MCF 10A (cell line): ENCODE measurements around the gene METTL15. TPM values are rescaled to one million over a fixed set of nuclear protein-coding genes. Genes with fewer than 3 reads are reported as not detected.

Experiments
- BruUV-seq: library from RNA; stranded (reverse); fragments of 400-500 nt; replicated peaks from 2 replicates; lab custom pipeline; 2021; lab: Mats Ljungman, UMichigan
- CTCF ChIA-PET: fragments of 300-600 bp; sonication (Branson Sonifier 250); formaldehyde crosslinking; extraction: SDS; loops from one replicate; lab custom pipeline; 2021; ENCODE audit warnings: antibody characterized with exemption, inconsistent platforms; lab: Yijun Ruan, JAX
- POLR2A ChIA-PET: fragments of 300-600, 350-650 bp; sonication (Branson Sonifier 250); formaldehyde crosslinking; extraction: SDS; loops from one replicate; lab custom pipeline; 2020; ENCODE audit warnings: antibody characterized with exemption, inconsistent platforms; lab: Yijun Ruan, JAX
- DNase-seq: peaks from one replicate; pipeline ENCODE4 v3.0.0-alpha.2; 2018; ENCODE audit not compliant: unreplicated experiment
- H3K27ac Mint-ChIP-seq: one replicate; pipeline ENCODE4 v1.8.0; 2022; ENCODE audit warnings: mild to moderate bottlenecking, low read depth, mixed read lengths; ENCODE audit not compliant: unreplicated experiment
- H3K27me3 Mint-ChIP-seq: one replicate; pipeline ENCODE4 v1.8.0; 2022; ENCODE audit warnings: mixed read lengths; ENCODE audit not compliant: insufficient read depth, unreplicated experiment
- H3K36me3 Mint-ChIP-seq: one replicate; pipeline ENCODE4 v1.8.0; 2022; ENCODE audit warnings: mild to moderate bottlenecking, moderate library complexity, mixed read lengths; ENCODE audit not compliant: insufficient read depth, unreplicated experiment
- H3K4me1 Mint-ChIP-seq: one replicate; pipeline ENCODE4 v1.8.0; 2022; ENCODE audit warnings: mixed read lengths; ENCODE audit not compliant: insufficient read depth, unreplicated experiment
- H3K4me3 Mint-ChIP-seq: one replicate; pipeline ENCODE4 v1.8.0; 2022; ENCODE audit warnings: mild to moderate bottlenecking, moderate library complexity, mixed read lengths; ENCODE audit not compliant: unreplicated experiment
- H3K9me3 Mint-ChIP-seq: one replicate; pipeline ENCODE4 v1.8.0; 2022; ENCODE audit warnings: mixed read lengths; ENCODE audit not compliant: unreplicated experiment
- intact Hi-C: fragments of 100-400 bp; cut with micrococcal nuclease; formaldehyde crosslinking; loops from 2 replicates; pipeline ENCODE4 v1.14.1; 2022
- total RNA-seq: library from RNA; stranded (reverse); gene quantifications from 2 replicates; pipeline ENCODE4 v1.2.3, GENCODE V29; 2022
- TF ChIP-seq, protein P1 (sequence below): fragments of 200-600 bp; IDR thresholded peaks from one replicate; pipeline ENCODE4 v1.8.0; 2022; ENCODE audit warnings: antibody characterized with exemption, mild to moderate bottlenecking; ENCODE audit not compliant: unreplicated experiment

Gene METTL15
- total RNA-seq, 1 experiment from 2014 or later = 16.8 TPM

DNA sequence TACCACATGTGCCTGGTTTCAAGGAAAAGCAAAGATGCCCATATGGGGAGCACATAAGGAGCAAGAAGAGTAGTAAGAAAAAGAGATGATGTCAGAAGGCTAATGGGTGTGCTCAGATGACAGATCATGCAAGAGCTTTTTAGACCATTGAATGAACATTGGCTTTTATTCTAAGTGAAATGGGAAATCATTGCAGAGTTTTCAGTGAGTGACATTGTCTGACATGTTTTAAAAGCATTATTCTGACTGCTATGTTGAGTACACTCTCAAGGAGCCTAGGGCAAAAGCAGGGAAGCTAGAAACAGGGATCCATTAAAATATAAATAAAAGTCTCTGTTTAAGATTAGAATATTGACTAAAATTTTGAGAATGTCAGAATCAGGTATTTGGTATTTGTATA lies 133.6 kb downstream of the METTL15 start:
- ChIA-PET CTCF (no interaction called here), POLR2A (interaction anchor here (1.0 kb wide), 1 partner anchor 98 kb away, joined by 3 read pairs; no protein-coding TSS in a partner anchor)
- H3K36me3 Mint-ChIP-seq = peaks cover 7% of the 10 kb centered on the region
- H3K9me3 Mint-ChIP-seq = peaks cover 14% of the 10 kb centered on the region
- no peak overlapping the region for H3K4me3 Mint-ChIP-seq
- no peak for DNase-seq
- H3K4me1 Mint-ChIP-seq = no peaks in the 10 kb centered on the region
- TF ChIP-seq, protein P1, sequence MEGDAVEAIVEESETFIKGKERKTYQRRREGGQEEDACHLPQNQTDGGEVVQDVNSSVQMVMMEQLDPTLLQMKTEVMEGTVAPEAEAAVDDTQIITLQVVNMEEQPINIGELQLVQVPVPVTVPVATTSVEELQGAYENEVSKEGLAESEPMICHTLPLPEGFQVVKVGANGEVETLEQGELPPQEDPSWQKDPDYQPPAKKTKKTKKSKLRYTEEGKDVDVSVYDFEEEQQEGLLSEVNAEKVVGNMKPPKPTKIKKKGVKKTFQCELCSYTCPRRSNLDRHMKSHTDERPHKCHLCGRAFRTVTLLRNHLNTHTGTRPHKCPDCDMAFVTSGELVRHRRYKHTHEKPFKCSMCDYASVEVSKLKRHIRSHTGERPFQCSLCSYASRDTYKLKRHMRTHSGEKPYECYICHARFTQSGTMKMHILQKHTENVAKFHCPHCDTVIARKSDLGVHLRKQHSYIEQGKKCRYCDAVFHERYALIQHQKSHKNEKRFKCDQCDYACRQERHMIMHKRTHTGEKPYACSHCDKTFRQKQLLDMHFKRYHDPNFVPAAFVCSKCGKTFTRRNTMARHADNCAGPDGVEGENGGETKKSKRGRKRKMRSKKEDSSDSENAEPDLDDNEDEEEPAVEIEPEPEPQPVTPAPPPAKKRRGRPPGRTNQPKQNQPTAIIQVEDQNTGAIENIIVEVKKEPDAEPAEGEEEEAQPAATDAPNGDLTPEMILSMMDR = no peak
- no TSS peak for BruUV-seq
- H3K27ac Mint-ChIP-seq = no peak overlapping the region
- intact Hi-C loops = no loop called here
- H3K27me3 Mint-ChIP-seq = no peaks in the 10 kb centered on the region

DNA sequence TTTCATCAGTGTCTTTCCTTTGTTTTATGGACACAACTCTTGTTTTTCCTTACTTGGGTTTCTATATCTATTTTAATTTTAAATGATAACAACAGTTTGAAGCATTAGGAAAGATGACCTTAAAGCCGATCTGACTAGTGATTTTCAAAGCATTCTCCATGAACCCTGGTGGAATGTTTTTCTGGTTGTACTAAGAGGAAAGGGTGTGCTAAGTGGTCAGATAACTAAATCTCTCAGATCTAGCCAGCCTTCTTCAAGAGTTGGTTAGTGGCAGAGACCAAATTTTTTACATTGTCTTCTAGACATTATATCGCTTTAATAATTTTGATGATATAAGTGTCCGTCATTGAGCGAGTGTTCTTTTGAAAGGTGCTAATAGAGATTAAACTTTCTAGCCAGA lies 134.4 kb downstream of the METTL15 start:
- no peak overlapping the region for H3K27ac Mint-ChIP-seq

DNA sequence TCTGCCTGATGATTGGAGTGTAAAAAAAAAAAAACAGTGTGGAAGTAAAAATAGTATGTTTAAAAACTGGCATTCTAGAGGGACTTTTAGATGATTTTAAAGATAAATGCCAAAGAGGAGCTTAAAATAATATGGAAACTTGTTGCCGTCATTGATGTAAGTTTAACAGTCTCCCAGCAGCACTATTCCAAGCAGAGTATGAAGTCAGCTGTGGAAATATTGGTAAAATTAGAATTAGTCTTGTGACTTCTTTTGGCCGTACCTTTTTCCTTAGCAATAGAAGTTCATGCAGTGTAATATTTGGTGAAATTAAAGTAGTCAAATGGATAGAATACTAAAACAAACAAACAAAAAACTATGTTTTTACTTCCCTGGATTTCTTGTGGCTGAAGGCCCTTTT lies 134.9 kb downstream of the METTL15 start:
- CTCF ChIA-PET = no interaction called here

More for the DNA sequence above, 134.4 kb downstream of the METTL15 start:
- POLR2A ChIA-PET = interaction anchor here (1.0 kb wide), 1 partner anchor 99 kb away, joined by 3 read pairs; no protein-coding TSS in a partner anchor
- BruUV-seq = no TSS peak
- TF ChIP-seq, protein P1 = no peak
- DNase-seq = no peak
- H3K27me3 Mint-ChIP-seq = no peaks in the 10 kb centered on the region
- H3K9me3 Mint-ChIP-seq = peaks cover 7% of the 10 kb centered on the region
- H3K36me3 Mint-ChIP-seq = no peaks in the 10 kb centered on the region
- CTCF ChIA-PET = interaction anchor here (0.6 kb wide), 1 partner anchor 403 kb away, joined by 4 read pairs; no protein-coding TSS in a partner anchor
- no peaks in the 10 kb centered on the region for H3K4me1 Mint-ChIP-seq
- intact Hi-C loops = no loop called here
- H3K4me3 Mint-ChIP-seq = no peak overlapping the region

DNA sequence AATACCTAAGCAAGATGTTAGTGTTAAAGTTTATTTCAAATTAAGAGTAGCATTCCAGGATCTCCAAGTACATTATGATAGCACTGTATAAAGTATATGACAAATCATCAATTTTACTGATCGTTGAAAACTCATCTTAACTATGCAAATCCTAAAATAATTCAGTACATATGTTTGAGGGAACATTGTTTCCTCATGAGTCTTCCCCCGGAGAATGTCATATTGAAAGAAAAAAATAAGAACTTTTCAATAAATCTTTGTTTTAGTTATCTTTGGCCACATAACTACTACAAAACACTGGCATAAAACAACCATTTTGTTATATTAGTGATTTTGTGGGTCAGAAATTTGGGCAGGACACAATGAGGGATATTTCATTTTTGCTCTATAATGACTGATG lies 135.4 kb downstream of the METTL15 start:
- no TSS peak for BruUV-seq
- Mint-ChIP-seq H3K4me1 (no peaks in the 10 kb centered on the region), H3K4me3 (no peak overlapping the region), H3K27me3 (no peaks in the 10 kb centered on the region), H3K9me3 (peaks cover 7% of the 10 kb centered on the region), H3K27ac (no peak overlapping the region), H3K36me3 (no peaks in the 10 kb centered on the region)
- CTCF ChIA-PET = no interaction called here
- TF ChIP-seq, protein P1 = no peak
- POLR2A ChIA-PET = no interaction called here
- no peak for DNase-seq
- intact Hi-C loops = no loop called here

More for the DNA sequence above, 134.9 kb downstream of the METTL15 start:
- TF ChIP-seq, protein P1 = no peak
- DNase-seq = no peak
- Mint-ChIP-seq H3K27me3 (no peaks in the 10 kb centered on the region), H3K4me1 (no peaks in the 10 kb centered on the region), H3K9me3 (peaks cover 7% of the 10 kb centered on the region), H3K36me3 (no peaks in the 10 kb centered on the region), H3K4me3 (no peak overlapping the region), H3K27ac (no peak overlapping the region)
- BruUV-seq = no TSS peak
- intact Hi-C loops = no loop called here
- POLR2A ChIA-PET = no interaction called here
